Osteoblast (primary cell): Measurements from ENCODE around the gene CLC. TPM values are rescaled to one million over a fixed set of nuclear protein-coding genes. Genes with fewer than 3 reads are reported as not detected.

Experiments
- DNase-seq: peaks from one replicate; pipeline ENCODE4 v3.0.0; 2011; ENCODE audit warnings: low spot score, mixed read lengths; ENCODE audit not compliant: insufficient read length; ENCODE audit errors: missing footprints
- H2AFZ ChIP-seq: 2 replicates; pipeline ENCODE4 v1.6.0; 2011; ENCODE audit warnings: mild to moderate bottlenecking, low read length
- H3K27ac ChIP-seq: 2 replicates; pipeline ENCODE4 v1.5.1; 2011; ENCODE audit warnings: mild to moderate bottlenecking, low read depth, low read length, moderate library complexity
- H3K27me3 ChIP-seq: 2 replicates; pipeline ENCODE4 v1.6.0; 2012; ENCODE audit warnings: mild to moderate bottlenecking, control low read depth, inconsistent platforms, low read length, moderate library complexity; ENCODE audit not compliant: insufficient read depth
- H3K36me3 ChIP-seq: 2 replicates; pipeline ENCODE4 v1.5.1; 2011; ENCODE audit warnings: mild to moderate bottlenecking, low read length, control low read depth, moderate library complexity; ENCODE audit not compliant: insufficient read depth
- H3K4me1 ChIP-seq: 2 replicates; pipeline ENCODE4 v1.5.1; 2011; ENCODE audit warnings: mild to moderate bottlenecking, low read length, control low read depth, moderate library complexity; ENCODE audit not compliant: insufficient read depth
- H3K4me2 ChIP-seq: 2 replicates; pipeline ENCODE4 v1.6.0; 2011; ENCODE audit warnings: mild to moderate bottlenecking, low read length; ENCODE audit not compliant: insufficient read depth
- H3K4me3 ChIP-seq: fragments of 200-600 bp; sonication (generic); 3 replicates; pipeline ENCODE4 v1.5.1; 2012; ENCODE audit warnings: mild to moderate bottlenecking, low read length, inconsistent platforms; ENCODE audit not compliant: insufficient read depth
- H3K79me2 ChIP-seq: 2 replicates; pipeline ENCODE4 v1.6.0; 2012; ENCODE audit warnings: mild to moderate bottlenecking, low read length, control low read depth, inconsistent platforms; ENCODE audit not compliant: insufficient read depth
- H3K9me3 ChIP-seq: 2 replicates; pipeline ENCODE4 v1.5.1; 2011; ENCODE audit warnings: low read depth, low read length, control low read depth
- H4K20me1 ChIP-seq: 2 replicates; pipeline ENCODE4 v1.6.0; 2012; ENCODE audit warnings: mild to moderate bottlenecking, low read length, control low read depth; ENCODE audit not compliant: insufficient read depth
- total RNA-seq: library from RNA; depleted of rRNA; stranded (reverse); fragments of >200 nt; gene quantifications from 2 replicates; pipeline ENCODE4 v1.2.3, GENCODE V29; 2012
- TF ChIP-seq, protein P1 (sequence below): IDR thresholded peaks from 2 replicates; pipeline ENCODE4 v1.5.1; 2011; ENCODE audit warnings: mild to moderate bottlenecking, low read depth, low read length, moderate library complexity; ENCODE audit errors: extremely low read depth

CLC gene
- total RNA-seq, 1 donor, result not detected

DNA sequence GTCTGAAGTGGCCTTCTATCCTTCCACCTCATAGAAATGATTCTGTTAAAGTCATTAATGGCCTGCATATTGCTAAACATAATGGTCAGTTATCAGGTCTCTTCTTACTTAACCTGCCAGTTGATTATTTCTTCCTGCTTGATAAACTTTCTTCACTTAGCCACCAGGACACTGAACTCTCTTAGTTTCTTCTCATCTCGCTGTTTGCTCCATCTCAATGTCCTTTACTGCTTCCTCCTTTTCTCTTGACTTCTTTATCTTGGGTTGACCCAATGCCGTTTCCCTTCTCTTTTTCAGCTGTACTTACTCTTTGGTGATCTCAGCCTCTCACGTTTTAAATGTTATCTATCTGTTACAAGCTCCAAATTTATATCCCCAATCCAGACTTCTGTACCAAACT is 17.1 kb upstream of the CLC start:
- H4K20me1 ChIP-seq, result no peaks in the 10 kb centered on the region
- H3K79me2 ChIP-seq, result no peaks in the 10 kb centered on the region
- H3K36me3 ChIP-seq, result no peaks in the 10 kb centered on the region
- no peak overlapping the region for H3K4me2 ChIP-seq
- H3K27me3 ChIP-seq, result peaks cover 4% of the 10 kb centered on the region
- H3K4me3 ChIP-seq, result no peak overlapping the region
- TF ChIP-seq, protein P1, sequence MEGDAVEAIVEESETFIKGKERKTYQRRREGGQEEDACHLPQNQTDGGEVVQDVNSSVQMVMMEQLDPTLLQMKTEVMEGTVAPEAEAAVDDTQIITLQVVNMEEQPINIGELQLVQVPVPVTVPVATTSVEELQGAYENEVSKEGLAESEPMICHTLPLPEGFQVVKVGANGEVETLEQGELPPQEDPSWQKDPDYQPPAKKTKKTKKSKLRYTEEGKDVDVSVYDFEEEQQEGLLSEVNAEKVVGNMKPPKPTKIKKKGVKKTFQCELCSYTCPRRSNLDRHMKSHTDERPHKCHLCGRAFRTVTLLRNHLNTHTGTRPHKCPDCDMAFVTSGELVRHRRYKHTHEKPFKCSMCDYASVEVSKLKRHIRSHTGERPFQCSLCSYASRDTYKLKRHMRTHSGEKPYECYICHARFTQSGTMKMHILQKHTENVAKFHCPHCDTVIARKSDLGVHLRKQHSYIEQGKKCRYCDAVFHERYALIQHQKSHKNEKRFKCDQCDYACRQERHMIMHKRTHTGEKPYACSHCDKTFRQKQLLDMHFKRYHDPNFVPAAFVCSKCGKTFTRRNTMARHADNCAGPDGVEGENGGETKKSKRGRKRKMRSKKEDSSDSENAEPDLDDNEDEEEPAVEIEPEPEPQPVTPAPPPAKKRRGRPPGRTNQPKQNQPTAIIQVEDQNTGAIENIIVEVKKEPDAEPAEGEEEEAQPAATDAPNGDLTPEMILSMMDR, result no peak
- no peaks in the 10 kb centered on the region for H3K9me3 ChIP-seq
- no peak overlapping the region for H2AFZ ChIP-seq
- H3K27ac ChIP-seq, result no peak overlapping the region
- DNase-seq, result no peak
- no peaks in the 10 kb centered on the region for H3K4me1 ChIP-seq

GRCh38 chr19:39754544-39754943 is 16.7 kb upstream of the CLC start:
- Histone ChIP-seq H3K4me3 (no peak overlapping the region), H3K4me1 (no peaks in the 10 kb centered on the region), H3K79me2 (no peaks in the 10 kb centered on the region), H3K9me3 (no peaks in the 10 kb centered on the region), H3K4me2 (no peak overlapping the region), H3K27ac (no peak overlapping the region), H3K36me3 (no peaks in the 10 kb centered on the region), H3K27me3 (peaks cover 4% of the 10 kb centered on the region), H2AFZ (no peak overlapping the region), H4K20me1 (no peaks in the 10 kb centered on the region)
- TF ChIP-seq, protein P1, result no peak
- no peak for DNase-seq

GRCh38 chr19:39752795-39753194 is 15.0 kb upstream of the CLC start:
- no peak for DNase-seq
- no peaks in the 10 kb centered on the region for H3K4me1 ChIP-seq
- H3K4me3 ChIP-seq, result no peak overlapping the region
- no peaks in the 10 kb centered on the region for H3K79me2 ChIP-seq
- H3K4me2 ChIP-seq, result no peak overlapping the region
- H3K27me3 ChIP-seq, result peaks cover 4% of the 10 kb centered on the region
- H3K36me3 ChIP-seq, result no peaks in the 10 kb centered on the region
- TF ChIP-seq, protein P1, result no peak
- H3K27ac ChIP-seq, result no peak overlapping the region
- H3K9me3 ChIP-seq, result no peaks in the 10 kb centered on the region
- no peak overlapping the region for H2AFZ ChIP-seq
- H4K20me1 ChIP-seq, result no peaks in the 10 kb centered on the region

DNA sequence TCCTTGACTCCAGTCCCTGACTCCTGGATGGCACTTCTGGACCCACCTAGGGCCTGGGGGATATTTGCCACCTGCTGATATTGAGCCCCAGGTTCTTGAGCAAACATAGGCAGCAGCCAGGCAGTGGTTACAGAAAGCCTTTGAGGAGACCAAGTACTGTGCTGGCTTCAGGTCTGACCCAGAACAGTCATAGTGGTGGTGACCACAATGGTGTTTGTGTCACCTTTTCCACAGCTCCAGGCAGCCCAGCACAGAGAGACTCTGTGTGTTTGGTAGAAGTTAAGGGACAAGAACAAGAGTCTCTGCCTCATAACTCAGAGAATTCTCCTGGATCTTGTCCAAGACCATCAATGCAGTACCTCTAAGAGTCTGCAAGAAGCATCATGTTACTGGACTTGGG is 14.6 kb upstream of the CLC start:
- no peak overlapping the region for H3K4me2 ChIP-seq
- TF ChIP-seq, protein P1, result no peak
- H3K9me3 ChIP-seq, result no peaks in the 10 kb centered on the region
- no peaks in the 10 kb centered on the region for H3K36me3 ChIP-seq
- no peaks in the 10 kb centered on the region for H3K79me2 ChIP-seq
- DNase-seq, result no peak
- H3K27ac ChIP-seq, result no peak overlapping the region
- peaks cover 4% of the 10 kb centered on the region for H3K27me3 ChIP-seq
- H3K4me3 ChIP-seq, result no peak overlapping the region
- no peaks in the 10 kb centered on the region for H4K20me1 ChIP-seq
- H2AFZ ChIP-seq, result no peak overlapping the region
- no peaks in the 10 kb centered on the region for H3K4me1 ChIP-seq
